ENCODE measurements around the gene GPC3. TPM values are rescaled to one million over a fixed set of nuclear protein-coding genes. Genes with fewer than 3 reads are reported as not detected.

The GPC3 gene
- total RNA-seq, 1 experiment from 2014 or later: 0.98 TPM

DNA sequence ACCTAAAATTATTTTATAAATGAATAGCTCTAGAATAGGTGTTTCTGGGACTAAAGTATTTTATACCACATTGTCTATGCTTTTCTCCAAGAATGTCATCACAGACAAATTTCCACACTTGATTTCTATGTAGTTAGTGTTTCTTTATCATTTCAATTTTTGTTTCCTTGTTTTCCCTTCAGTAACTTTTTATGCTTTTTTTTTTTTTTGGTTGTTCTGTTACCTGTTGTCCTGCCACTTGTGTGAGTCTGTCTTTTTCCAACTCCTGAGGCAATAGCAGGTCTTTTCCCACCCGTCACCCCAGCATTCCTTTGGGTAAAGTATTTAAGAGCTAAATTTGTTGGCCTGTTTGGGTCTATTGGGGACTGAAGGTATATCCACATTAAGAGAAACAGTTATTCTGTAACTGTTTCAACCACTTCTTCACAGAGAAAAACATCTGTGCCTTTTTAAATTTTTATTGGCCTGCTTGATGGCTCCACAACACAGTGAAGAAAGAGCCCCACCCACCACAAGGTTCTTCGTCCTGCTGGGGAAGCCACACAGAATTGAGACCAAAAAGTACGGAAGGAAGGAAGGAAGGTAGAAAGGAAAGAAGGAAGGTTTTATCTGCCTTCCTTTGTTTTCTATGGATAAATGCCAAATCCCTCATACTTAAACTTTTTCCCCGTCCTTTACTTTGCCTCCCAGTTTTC is 17.7 kb upstream of the GPC3 start:
- ChIA-PET POLR2A (no interaction called here), RAD21 (ENCODE audit: low non-redundant PET in 1 of 2, low total read pairs in 2 of 2, uncharacterized antibody in 2 of 2, unreplicated experiment in 2 of 2) (no interaction called here), CTCF (no interaction called here)
- Histone ChIP-seq H3K9ac (ENCODE audit: low read length) (no peak overlapping the region), H2AFZ (ENCODE audit: low read depth, low read length, poor library complexity, severe bottlenecking) (no peak overlapping the region), H3K27ac (ENCODE audit: low read depth, low read length) (no peak overlapping the region), H3K4me3 (replicated peaks in 1 of 2; ENCODE audit: low read depth in 1 of 2, low read length in 2 of 2) (no peak overlapping the region), H3K9me3 (ENCODE audit: control insufficient read depth in 1 of 2, insufficient read depth in 1 of 2, low read depth in 1 of 2, low read length in 2 of 2) (no peaks in the 10 kb centered on the region), H3K79me2 (ENCODE audit: insufficient read depth, low read length) (no peaks in the 10 kb centered on the region), H4K20me1 (ENCODE audit: insufficient read depth) (no peaks in the 10 kb centered on the region), H3K4me2 (ENCODE audit: low read length) (no peak overlapping the region), H3K27me3 (ENCODE audit: insufficient read depth, low read length) (no peaks in the 10 kb centered on the region; the same call in 1 of the 2 replicates), H3K4me1 (ENCODE audit: control insufficient read depth in 1 of 2, insufficient read depth in 2 of 2, low read length in 2 of 2) (no peaks in the 10 kb centered on the region), H3K36me3 (ENCODE audit: control insufficient read depth in 1 of 2, insufficient read depth in 2 of 2, low read length in 2 of 2) (no peaks in the 10 kb centered on the region), H3K9me2 (ENCODE audit: insufficient read depth) (no peaks in the 10 kb centered on the region)
- TF ChIP-seq SIN3A (IDR thresholded peaks at IDR 0.05; ENCODE audit: low read depth) (no peak), SRF (IDR thresholded peaks at IDR 0.05; ENCODE audit: low read depth) (no peak), TCF7L2 (IDR thresholded peaks at IDR 0.05; ENCODE audit: borderline replicate concordance, extremely low read depth, insufficient read depth, insufficient read length) (no peak), ZNF274 (IDR thresholded peaks at IDR 0.05; ENCODE audit: low read depth, low read length) (no peak), POLR2A (IDR thresholded peaks at IDR 0.05; ENCODE audit: borderline replicate concordance, extremely low read depth, insufficient read depth, insufficient read length) (no peak), POLR2AphosphoS5 (IDR thresholded peaks at IDR 0.05; ENCODE audit: low read depth, low read length) (no peak), YY1 (IDR thresholded peaks at IDR 0.05; ENCODE audit: extremely low read depth, insufficient replicate concordance, low read depth, low read length) (no peak), EGR1 (IDR thresholded peaks at IDR 0.05; ENCODE audit: low read depth) (no peak), EZH2phosphoT487 (IDR thresholded peaks at IDR 0.05; ENCODE audit: borderline replicate concordance) (no peak), SP1 (IDR thresholded peaks at IDR 0.05; ENCODE audit: low read depth) (no peak)
- TF ChIP-seq, protein P1, sequence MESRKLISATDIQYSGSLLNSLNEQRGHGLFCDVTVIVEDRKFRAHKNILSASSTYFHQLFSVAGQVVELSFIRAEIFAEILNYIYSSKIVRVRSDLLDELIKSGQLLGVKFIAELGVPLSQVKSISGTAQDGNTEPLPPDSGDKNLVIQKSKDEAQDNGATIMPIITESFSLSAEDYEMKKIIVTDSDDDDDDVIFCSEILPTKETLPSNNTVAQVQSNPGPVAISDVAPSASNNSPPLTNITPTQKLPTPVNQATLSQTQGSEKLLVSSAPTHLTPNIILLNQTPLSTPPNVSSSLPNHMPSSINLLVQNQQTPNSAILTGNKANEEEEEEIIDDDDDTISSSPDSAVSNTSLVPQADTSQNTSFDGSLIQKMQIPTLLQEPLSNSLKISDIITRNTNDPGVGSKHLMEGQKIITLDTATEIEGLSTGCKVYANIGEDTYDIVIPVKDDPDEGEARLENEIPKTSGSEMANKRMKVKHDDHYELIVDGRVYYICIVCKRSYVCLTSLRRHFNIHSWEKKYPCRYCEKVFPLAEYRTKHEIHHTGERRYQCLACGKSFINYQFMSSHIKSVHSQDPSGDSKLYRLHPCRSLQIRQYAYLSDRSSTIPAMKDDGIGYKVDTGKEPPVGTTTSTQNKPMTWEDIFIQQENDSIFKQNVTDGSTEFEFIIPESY (IDR thresholded peaks at IDR 0.05; ENCODE audit: extremely low read depth, insufficient replicate concordance, low read length): no peak
- TF ChIP-seq, protein P2, sequence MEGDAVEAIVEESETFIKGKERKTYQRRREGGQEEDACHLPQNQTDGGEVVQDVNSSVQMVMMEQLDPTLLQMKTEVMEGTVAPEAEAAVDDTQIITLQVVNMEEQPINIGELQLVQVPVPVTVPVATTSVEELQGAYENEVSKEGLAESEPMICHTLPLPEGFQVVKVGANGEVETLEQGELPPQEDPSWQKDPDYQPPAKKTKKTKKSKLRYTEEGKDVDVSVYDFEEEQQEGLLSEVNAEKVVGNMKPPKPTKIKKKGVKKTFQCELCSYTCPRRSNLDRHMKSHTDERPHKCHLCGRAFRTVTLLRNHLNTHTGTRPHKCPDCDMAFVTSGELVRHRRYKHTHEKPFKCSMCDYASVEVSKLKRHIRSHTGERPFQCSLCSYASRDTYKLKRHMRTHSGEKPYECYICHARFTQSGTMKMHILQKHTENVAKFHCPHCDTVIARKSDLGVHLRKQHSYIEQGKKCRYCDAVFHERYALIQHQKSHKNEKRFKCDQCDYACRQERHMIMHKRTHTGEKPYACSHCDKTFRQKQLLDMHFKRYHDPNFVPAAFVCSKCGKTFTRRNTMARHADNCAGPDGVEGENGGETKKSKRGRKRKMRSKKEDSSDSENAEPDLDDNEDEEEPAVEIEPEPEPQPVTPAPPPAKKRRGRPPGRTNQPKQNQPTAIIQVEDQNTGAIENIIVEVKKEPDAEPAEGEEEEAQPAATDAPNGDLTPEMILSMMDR (IDR thresholded peaks at IDR 0.05 in 2 of 3, conservative IDR thresholded peaks at IDR 0.05 in 1 of 3; ENCODE audit: borderline replicate concordance in 1 of 3, insufficient read depth in 1 of 3, low read depth in 2 of 3, low read length in 2 of 3): no peak
- TF ChIP-seq, protein P3, sequence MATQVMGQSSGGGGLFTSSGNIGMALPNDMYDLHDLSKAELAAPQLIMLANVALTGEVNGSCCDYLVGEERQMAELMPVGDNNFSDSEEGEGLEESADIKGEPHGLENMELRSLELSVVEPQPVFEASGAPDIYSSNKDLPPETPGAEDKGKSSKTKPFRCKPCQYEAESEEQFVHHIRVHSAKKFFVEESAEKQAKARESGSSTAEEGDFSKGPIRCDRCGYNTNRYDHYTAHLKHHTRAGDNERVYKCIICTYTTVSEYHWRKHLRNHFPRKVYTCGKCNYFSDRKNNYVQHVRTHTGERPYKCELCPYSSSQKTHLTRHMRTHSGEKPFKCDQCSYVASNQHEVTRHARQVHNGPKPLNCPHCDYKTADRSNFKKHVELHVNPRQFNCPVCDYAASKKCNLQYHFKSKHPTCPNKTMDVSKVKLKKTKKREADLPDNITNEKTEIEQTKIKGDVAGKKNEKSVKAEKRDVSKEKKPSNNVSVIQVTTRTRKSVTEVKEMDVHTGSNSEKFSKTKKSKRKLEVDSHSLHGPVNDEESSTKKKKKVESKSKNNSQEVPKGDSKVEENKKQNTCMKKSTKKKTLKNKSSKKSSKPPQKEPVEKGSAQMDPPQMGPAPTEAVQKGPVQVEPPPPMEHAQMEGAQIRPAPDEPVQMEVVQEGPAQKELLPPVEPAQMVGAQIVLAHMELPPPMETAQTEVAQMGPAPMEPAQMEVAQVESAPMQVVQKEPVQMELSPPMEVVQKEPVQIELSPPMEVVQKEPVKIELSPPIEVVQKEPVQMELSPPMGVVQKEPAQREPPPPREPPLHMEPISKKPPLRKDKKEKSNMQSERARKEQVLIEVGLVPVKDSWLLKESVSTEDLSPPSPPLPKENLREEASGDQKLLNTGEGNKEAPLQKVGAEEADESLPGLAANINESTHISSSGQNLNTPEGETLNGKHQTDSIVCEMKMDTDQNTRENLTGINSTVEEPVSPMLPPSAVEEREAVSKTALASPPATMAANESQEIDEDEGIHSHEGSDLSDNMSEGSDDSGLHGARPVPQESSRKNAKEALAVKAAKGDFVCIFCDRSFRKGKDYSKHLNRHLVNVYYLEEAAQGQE (IDR thresholded peaks at IDR 0.05; ENCODE audit: low read depth): no peak
- TF ChIP-seq, protein P4, sequence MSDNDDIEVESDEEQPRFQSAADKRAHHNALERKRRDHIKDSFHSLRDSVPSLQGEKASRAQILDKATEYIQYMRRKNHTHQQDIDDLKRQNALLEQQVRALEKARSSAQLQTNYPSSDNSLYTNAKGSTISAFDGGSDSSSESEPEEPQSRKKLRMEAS (IDR thresholded peaks at IDR 0.05): no peak
- DNase-seq (ENCODE audit: low read depth, low spot score) (no peak), ATAC-seq (no peak)
- intact Hi-C loops (cut with micrococcal nuclease): no loop called here
- BruUV-seq (replicated peaks): no TSS peak
